HG03575 (cell line): Measurements from ENCODE around the gene PCSK1N.

Experiments used
- ATAC-seq: cut with Tn5 transposase; IDR thresholded peaks from one replicate; pipeline ENCODE4 v1.9.1; 2021; ENCODE audit not compliant: unreplicated experiment, insufficient number of reproducible peaks, low FRiP score; ENCODE audit errors: extremely low read depth

Gene PCSK1N

DNA sequence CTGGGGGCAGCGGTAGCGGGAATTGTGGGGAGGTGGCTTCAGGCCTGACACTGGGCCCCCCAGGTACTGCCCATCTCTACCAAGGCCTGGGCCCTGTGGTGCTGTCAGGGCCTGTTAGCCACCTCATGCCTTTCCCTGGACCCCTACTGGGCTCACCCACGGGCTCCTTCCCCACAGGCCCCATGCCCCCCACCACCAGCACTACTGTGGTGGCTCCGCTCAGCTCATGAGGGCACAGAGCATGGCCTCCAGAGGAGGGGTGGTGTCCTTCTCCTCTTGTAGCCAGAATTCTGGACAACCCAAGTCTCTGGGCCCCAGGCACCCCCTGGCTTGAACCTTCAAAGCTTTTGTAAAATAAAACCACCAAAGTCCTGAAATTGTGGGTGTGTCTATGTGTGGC lies 41.5 kb downstream of the PCSK1N start:
- no peak for ATAC-seq

DNA sequence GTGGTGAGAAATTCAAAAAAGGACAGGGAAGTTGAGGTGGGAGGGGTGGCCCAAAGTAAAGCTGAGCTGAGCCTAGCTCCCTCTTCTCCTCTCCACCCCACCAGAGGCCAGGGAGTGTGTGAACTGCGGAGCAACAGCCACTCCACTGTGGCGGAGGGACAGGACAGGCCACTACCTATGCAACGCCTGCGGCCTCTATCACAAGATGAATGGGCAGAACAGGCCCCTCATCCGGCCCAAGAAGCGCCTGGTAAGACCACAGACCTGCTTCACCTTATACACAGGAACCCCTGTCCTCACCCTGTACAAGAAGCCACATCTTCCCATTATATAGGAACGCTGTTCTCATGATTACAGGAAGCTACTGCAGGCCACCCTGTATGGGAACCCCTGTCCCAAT lies 43.2 kb downstream of the PCSK1N start:
- ATAC-seq: no peak

DNA sequence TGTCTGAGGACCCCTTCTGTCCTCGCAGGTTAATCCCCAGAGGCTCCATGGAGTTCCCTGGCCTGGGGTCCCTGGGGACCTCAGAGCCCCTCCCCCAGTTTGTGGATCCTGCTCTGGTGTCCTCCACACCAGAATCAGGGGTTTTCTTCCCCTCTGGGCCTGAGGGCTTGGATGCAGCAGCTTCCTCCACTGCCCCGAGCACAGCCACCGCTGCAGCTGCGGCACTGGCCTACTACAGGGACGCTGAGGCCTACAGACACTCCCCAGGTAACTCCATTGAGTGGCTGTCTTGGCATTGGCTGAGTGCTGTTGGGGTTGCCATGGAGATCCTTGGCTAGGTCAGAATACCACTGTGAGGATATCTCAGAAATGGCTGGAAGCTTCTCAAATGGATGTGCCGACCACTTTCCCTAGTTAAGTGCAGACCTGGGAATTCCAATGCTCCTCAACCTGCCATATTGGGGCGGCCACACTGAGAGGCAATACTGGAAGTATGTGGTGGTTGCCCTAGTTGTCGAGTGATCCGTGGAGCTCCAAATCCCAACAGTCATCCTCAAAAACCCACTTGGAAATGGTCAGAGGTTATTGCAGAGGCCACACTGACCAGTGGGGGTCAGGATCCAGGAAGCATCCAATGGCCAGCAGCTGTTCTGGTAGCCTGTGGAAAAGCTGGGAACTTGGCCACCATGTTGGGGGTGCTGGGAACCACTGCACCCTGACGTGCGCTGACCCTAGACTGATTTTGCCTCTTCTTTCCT lies 44.2 kb downstream of the PCSK1N start:
- no peak for ATAC-seq

DNA sequence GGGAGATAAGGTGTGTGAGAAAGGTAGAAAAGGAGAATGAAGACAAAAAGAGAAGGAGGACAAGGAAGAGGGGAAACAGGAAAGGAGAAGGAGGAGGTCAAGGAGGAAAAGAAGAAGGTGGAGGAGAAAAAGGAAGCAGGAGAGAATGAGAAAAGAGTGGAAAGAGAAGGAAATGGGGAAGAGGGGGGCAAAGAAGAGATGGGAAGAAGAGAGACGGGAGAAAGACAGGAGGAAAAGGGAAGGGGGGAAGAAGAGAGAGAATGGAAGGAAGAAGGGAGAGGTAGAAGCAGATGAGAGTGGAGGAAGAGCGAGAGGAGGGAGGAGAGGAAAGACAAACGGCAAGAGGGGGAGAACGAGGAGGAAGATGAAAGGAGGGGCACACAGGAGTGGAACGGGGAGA lies 44.9 kb downstream of the PCSK1N start:
- no peak for ATAC-seq

DNA sequence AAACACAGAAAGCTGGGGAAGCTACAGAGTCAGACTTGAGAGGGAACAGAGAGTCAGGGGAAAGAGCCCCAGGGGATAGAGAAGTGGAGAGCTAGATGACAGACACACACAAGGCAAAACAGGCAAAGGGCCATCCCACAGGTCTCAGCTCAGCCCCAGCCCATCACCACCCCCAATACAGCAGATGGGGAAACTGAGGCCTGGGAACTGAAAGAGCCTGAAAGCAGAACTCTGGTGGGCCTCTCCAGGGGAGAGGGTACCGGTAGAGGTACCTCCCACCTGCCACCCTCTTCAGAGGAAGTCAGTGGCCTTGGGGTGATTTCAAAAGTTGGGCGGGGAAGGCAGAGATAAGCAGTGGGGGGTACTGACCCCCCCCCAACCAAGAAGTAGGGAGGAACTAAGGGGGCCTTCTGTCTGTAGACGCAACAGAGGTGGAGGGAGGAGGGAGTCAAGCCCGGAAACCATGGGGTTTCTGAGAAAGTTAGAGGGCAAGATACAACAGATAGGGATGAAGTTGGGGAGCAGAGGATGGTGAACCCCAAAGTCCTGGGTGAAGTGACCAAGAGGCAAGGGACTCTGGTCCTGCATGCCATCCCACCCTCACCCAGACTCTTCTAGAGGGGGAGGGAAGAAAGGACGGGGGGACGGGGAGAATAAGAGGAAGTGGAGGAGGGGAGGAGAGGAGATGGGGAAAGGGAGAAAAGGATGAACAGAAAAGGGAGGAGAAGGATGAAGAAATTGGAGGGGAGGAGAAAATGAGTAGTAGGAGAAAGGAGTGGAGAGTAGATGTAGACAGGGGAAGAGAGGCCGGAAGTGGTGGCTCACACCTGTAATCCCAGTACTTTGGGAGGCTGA lies 45.8 kb downstream of the PCSK1N start:
- ATAC-seq: no peak

DNA sequence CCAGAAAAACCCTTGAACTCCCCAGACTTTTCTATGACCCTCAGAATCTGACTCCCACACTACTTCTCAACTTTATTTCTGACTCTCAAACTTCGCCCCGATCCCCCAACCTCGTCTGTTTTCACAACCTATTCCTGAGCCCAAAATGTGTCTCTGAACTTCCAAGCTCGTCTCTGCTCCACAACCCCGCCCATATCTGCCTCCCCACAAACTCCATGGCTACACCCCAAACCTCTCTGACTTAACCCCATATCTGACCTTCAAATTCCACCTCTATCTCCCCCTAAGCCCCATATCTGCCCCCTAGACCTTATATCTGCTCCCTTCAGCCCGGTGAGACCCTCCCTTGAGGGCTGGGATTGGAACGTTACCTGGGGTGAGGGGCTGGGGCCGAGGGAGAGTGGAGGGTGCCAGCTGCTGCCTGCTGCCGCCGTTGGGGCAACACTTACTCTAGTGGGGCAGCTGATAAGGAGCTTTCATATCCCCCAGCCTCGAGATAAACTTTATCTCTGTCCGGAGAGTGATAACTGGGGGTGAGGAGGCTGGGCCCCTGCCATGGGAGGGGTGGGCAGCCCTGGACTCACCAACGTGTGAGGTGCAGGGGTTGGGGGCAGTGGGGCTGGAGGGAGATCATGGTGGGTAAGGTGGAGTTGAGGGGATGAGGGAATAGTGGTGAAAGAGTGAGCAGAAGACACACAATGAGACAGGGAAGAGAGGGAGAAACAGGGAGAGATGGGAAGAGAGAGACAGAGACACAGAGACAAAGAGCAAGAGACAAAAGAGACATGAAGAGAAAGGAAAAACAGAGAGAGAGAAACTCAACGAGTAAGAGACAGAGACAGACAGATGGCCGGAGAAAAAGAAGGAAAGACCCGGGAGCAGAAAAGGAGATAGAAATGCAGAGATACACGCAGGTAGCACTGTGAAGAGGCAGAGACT lies 47.6 kb downstream of the PCSK1N start:
- ATAC-seq: no peak

DNA sequence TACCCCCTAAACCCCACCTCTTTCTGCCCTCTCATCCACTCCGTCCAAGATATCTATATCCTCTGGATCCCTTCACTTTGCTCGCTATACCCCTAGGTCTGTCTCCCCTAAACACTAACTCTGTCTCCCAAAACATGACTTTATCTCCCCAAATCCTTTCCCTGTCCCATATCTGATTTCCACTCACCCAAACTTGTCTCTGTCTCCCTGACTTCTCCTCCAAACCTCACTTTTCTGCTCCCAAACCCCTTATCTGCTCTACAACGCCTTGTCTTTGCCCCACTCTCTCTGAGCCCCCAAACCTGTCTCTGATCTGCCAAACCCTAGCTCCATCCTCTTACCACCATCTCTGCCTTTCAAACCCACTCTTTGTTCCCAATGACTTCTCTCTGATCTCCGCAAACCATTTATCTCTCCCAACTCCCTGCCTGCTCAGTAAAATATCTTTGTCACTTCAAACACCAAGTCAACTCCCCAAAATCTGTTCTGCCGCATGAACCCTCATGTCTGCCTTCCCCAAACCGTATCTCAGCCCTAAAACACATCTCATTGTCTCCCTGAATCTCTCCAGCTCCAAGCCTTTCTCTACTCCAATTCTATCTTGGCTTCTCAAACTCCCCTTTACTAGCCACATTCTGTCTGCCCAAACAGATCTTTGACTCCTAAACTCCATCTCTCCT lies 48.4 kb downstream of the PCSK1N start:
- no peak for ATAC-seq

DNA sequence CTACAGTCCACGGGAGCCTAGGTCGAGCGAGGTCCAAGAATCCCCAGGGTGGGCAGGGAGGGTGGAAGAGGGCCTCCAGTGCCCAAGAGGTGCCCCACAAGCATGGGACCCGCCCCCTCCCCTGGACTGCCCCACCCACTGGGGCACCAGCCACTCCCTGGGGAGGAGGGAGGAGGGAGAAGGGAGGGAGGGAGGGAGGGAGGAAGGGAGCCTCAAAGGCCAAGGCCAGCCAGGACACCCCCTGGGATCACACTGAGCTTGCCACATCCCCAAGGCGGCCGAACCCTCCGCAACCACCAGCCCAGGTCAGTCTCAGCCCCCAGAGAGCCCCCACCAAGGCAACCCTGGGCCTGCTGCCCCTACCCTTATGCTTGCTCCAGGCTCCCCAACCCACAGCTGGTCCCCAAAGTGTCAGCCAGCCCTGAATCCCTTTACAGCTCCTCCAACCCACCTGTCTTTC lies 49.0 kb downstream of the PCSK1N start, which contains the start of gene GATA1:
TSS of gene GATA1 (plus strand) at position 250 of the 460 bp plus-strand sequence. CDS start 4,520 bp downstream, outside the sequence.
- ATAC-seq: no peak

DNA sequence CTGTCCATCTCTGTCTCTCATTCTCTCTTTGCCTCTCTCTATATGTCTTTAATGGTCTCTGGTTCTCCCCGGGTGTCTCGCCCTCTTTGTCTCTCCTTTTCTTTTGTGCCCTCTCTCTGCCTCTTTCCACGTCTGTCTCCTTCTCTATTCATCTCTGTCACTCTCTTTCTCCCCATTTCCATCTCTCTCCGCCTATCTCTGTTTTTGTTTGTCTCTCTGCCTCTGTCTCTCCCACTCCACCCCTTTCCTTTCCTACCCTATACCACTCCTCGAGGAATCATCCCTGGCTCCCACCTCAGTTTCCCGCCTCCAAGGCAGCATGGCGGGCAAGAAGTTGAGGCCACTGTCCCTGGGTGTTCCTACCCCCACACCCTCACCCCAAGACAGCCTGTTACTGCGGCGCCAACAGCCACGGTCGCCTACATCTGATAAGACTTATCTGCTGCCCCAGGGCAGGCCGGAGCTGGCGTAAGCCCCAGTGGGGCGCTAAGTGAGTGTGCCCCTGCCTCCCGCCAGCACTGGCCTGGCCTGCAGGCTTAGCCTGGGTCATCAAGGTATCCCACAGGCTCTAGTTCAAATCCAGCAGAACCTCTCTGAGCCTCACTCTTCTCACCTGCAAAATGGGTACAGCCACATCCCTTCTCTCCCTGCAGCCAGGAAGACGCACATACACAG lies 49.7 kb downstream of the PCSK1N start:
- ATAC-seq: no peak

DNA sequence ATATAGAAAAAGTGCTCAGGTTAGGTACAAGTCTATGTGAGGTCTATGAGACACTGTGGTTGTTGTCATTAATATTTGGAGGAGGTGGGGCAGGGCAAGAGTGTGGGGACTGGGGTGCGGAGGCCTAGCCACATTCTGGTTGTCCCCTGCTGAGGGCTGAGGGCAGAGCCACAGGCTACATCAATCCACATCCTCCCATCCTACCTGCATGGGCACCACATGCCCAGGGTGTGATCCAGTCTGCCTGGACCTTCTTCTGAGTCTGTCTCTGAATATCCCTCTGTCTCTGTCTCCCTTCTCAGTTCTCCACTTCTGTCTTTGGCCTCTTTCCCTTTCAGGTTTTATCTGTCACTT lies 50.2 kb downstream of the PCSK1N start:
- ATAC-seq: no peak

DNA sequence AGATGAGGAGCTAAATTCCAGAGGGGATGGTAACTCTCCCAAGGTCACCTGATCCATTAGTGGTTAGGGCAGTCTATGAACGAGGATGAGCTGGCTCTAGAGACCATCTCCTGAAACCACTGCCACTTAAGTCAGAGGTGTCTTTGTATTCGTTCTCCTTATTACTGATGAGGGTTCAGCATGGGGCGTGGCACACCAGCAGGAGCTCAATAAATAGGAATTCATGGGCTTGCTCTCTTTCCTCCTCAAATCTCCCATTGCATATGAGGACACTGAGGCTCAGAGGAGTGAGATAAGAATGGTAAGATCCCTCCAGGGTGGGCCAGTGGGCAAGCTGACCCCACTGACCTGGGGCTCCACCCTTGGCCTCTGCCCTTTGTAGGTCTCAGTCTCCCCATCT lies 50.7 kb downstream of the PCSK1N start:
- no peak for ATAC-seq

DNA sequence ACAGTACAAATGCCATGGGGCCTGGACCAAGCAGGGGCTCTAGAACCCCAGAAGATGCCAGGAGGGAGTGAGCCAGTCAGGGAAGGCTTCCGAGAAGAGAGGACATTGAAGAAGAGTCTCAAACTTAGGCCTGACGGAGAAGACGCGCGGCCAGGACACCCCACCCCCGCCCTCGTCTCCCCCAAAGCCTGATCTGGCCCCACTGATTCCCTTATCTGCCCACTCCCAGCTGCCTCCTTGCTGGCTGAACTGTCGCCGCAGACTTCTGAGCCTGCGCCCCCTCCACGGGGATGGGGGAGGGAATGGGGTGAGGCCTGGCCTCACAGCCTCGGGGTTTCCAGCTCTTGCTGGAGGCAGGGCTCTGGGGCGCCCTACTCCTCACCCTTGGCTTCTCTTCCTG lies 52.6 kb downstream of the PCSK1N start:
- ATAC-seq: no peak

DNA sequence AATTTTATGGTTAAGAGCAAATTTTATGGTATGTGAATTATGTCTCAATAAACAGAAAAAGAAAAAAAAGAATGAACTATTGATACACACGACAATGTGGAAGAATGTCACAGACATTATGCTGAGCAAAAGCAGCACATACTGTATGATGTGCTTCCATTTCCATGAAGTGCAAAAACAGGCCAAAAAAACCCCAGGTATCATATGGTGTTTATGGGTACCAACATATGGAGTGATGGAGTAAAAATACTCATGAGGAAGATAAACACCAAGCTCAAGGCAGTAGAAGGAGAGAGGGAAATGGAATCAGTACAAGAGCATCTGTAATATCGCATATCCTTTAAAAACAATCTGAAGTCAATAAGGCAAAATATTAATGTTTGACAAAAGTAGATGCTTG lies 53.2 kb downstream of the PCSK1N start:
- ATAC-seq: no peak

DNA sequence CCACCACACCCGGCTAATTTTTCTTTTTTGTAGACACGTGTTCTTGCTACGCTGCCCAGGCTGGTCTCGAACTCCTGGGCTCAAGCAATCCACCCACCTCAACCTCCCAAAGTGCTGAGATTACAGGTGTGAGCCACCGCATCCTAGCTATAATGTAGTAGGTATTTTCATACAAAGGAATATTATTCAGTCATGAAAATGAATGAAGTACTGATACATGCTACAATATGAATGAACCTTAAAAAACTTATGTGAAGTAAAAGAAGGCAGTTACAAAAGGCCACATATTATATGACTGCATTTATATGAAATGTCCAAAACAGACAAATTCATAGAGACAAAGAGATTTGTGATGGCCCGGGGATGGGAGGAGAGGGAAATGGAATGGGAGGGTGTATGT lies 53.7 kb downstream of the PCSK1N start:
- ATAC-seq: no peak
